GM23338 (cell line): Measurements from ENCODE around the gene HLA-DOA.

Experiments used
- CREB1 ChIP-seq: fragments of 250-450 bp; sonication (Bioruptor Pico); IDR thresholded peaks from 2 replicates; pipeline ENCODE4 v1.5.0; 2020; ENCODE audit warnings: low read depth, mild to moderate bottlenecking, moderate library complexity
- EZH2 ChIP-seq: fragments of 200-600 bp; sonication (generic); IDR thresholded peaks from one replicate; pipeline ENCODE4 v1.8.0; 2017; ENCODE audit warnings: antibody characterized with exemption, mild to moderate bottlenecking, low read depth; ENCODE audit not compliant: unreplicated experiment
- EZH2phosphoT487 ChIP-seq: fragments of 200-600 bp; sonication (generic); IDR thresholded peaks from one replicate; pipeline ENCODE4 v1.8.1; 2018; ENCODE audit warnings: antibody characterized with exemption; ENCODE audit not compliant: unreplicated experiment
- JUNB ChIP-seq: IDR thresholded peaks from one replicate; pipeline ENCODE4 v1.6.1; 2016; ENCODE audit warnings: antibody characterized with exemption; ENCODE audit not compliant: unreplicated experiment
- POLR2AphosphoS5 ChIP-seq: IDR thresholded peaks from 2 replicates; pipeline ENCODE4 v1.6.1; 2016; ENCODE audit warnings: antibody characterized with exemption, low read depth
- STAT1 ChIP-seq: IDR thresholded peaks from one replicate; pipeline ENCODE4 v1.6.1; 2016; ENCODE audit warnings: antibody characterized with exemption; ENCODE audit not compliant: unreplicated experiment
- ZNF114 ChIP-seq: fragments of 250-450 bp; sonication (Bioruptor Pico); IDR thresholded peaks from 2 replicates; pipeline ENCODE4 v1.5.0; 2020; ENCODE audit warnings: mild to moderate bottlenecking, moderate library complexity
- ZNF331 ChIP-seq: fragments of 250-450 bp; sonication (Bioruptor Pico); IDR thresholded peaks from 2 replicates; pipeline ENCODE4 v1.5.0; 2020; ENCODE audit warnings: low read depth, mild to moderate bottlenecking, moderate library complexity
- TF ChIP-seq, protein P1 (sequence below), 2 experiments: fragments of 200-600 bp in 1 of 2; sonication (generic) in 1 of 2; conservative IDR thresholded peaks; 2 replicates each; pipeline versions ENCODE4 v1.5.1 to v1.6.1; 2016 to 2017; ENCODE audit warnings: antibody characterized with exemption in 2 of 2, low read depth in 2 of 2, mild to moderate bottlenecking in 2 of 2, moderate library complexity in 1 of 2
- TF ChIP-seq, protein P2 (sequence below): IDR thresholded peaks from one replicate; pipeline ENCODE4 v1.6.1; 2018; ENCODE audit warnings: antibody characterized with exemption; ENCODE audit not compliant: unreplicated experiment
- TF ChIP-seq, protein P3 (sequence below): IDR thresholded peaks from 2 replicates; pipeline ENCODE4 v1.6.1; 2016; ENCODE audit warnings: antibody characterized with exemption

DNA sequence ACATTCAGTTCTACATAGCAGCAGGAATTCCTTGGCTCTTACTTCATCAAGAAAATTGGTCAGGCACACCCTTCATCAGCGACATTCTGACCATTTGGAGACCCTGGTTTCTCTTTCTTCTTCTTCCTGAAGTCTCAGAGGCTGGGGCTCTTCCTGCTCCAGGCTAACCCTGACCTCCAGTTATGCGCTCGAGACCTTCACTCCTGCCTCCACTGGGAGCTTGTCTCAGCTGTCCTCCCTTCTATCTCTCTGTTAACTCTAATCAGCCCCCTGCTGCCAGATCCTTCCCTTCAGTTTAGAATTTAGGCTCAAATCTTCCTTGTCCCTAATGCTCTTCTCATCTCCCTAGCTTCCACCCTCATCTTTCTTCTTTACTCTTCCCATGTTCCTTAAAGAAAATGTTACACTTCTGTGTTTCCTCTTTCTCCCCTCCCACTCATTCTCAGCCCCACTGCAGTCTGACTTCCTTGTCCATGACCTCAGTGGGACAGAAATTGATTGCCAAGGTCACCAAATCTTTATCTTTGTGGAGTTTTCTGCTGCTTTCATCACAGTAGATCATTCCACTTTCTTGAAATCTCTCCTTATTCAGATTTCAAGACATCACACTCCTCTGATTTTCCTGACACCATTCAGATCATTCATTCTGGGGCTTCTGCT is 8.4 kb upstream of the HLA-DOA start:
- TF ChIP-seq, protein P1, sequence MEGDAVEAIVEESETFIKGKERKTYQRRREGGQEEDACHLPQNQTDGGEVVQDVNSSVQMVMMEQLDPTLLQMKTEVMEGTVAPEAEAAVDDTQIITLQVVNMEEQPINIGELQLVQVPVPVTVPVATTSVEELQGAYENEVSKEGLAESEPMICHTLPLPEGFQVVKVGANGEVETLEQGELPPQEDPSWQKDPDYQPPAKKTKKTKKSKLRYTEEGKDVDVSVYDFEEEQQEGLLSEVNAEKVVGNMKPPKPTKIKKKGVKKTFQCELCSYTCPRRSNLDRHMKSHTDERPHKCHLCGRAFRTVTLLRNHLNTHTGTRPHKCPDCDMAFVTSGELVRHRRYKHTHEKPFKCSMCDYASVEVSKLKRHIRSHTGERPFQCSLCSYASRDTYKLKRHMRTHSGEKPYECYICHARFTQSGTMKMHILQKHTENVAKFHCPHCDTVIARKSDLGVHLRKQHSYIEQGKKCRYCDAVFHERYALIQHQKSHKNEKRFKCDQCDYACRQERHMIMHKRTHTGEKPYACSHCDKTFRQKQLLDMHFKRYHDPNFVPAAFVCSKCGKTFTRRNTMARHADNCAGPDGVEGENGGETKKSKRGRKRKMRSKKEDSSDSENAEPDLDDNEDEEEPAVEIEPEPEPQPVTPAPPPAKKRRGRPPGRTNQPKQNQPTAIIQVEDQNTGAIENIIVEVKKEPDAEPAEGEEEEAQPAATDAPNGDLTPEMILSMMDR (conservative IDR thresholded peaks at IDR 0.05; ENCODE audit: low read depth in 2 of 2): no peak
- TF ChIP-seq EZH2 (no peak), EZH2phosphoT487 (no peak), ZNF114 (CRISPR knock-in tag) (no peak), CREB1 (no peak), ZNF331 (CRISPR knock-in tag) (no peak), POLR2AphosphoS5 (no peak), STAT1 (no peak), JUNB (no peak)
- TF ChIP-seq, protein P2, sequence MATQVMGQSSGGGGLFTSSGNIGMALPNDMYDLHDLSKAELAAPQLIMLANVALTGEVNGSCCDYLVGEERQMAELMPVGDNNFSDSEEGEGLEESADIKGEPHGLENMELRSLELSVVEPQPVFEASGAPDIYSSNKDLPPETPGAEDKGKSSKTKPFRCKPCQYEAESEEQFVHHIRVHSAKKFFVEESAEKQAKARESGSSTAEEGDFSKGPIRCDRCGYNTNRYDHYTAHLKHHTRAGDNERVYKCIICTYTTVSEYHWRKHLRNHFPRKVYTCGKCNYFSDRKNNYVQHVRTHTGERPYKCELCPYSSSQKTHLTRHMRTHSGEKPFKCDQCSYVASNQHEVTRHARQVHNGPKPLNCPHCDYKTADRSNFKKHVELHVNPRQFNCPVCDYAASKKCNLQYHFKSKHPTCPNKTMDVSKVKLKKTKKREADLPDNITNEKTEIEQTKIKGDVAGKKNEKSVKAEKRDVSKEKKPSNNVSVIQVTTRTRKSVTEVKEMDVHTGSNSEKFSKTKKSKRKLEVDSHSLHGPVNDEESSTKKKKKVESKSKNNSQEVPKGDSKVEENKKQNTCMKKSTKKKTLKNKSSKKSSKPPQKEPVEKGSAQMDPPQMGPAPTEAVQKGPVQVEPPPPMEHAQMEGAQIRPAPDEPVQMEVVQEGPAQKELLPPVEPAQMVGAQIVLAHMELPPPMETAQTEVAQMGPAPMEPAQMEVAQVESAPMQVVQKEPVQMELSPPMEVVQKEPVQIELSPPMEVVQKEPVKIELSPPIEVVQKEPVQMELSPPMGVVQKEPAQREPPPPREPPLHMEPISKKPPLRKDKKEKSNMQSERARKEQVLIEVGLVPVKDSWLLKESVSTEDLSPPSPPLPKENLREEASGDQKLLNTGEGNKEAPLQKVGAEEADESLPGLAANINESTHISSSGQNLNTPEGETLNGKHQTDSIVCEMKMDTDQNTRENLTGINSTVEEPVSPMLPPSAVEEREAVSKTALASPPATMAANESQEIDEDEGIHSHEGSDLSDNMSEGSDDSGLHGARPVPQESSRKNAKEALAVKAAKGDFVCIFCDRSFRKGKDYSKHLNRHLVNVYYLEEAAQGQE: no peak
- TF ChIP-seq, protein P3, sequence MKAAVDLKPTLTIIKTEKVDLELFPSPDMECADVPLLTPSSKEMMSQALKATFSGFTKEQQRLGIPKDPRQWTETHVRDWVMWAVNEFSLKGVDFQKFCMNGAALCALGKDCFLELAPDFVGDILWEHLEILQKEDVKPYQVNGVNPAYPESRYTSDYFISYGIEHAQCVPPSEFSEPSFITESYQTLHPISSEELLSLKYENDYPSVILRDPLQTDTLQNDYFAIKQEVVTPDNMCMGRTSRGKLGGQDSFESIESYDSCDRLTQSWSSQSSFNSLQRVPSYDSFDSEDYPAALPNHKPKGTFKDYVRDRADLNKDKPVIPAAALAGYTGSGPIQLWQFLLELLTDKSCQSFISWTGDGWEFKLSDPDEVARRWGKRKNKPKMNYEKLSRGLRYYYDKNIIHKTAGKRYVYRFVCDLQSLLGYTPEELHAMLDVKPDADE: no peak
